ENCODE data around the gene SLC2A11.

- TF ChIP-seq RBM39 (optimal IDR thresholded peaks at IDR 0.05; ENCODE audit: low read depth, low read length) (no peak), NFRKB (IDR thresholded peaks at IDR 0.05; ENCODE audit: low read depth) (no peak), CREB1 (IDR thresholded peaks at IDR 0.05) (no peak), CREB1 (CRISPR knock-in tag; IDR thresholded peaks at IDR 0.05) (no peak), REST (IDR thresholded peaks at IDR 0.05; ENCODE audit: borderline replicate concordance) (no peak), REST (CRISPR knock-in tag; IDR thresholded peaks at IDR 0.05; ENCODE audit: low read depth) (no peak), MCM5 (IDR thresholded peaks at IDR 0.05; ENCODE audit: low read depth) (no peak), SPI1 (IDR thresholded peaks at IDR 0.05; ENCODE audit: borderline replicate concordance, low read depth, low read length) (no peak)
- TF ChIP-seq, protein P1, sequence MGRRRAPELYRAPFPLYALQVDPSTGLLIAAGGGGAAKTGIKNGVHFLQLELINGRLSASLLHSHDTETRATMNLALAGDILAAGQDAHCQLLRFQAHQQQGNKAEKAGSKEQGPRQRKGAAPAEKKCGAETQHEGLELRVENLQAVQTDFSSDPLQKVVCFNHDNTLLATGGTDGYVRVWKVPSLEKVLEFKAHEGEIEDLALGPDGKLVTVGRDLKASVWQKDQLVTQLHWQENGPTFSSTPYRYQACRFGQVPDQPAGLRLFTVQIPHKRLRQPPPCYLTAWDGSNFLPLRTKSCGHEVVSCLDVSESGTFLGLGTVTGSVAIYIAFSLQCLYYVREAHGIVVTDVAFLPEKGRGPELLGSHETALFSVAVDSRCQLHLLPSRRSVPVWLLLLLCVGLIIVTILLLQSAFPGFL (CRISPR knock-in tag; IDR thresholded peaks at IDR 0.05) = no peak
Observed at GRCh38 chr22:23815541-23816155, 42.0 kb upstream of the SLC2A11 start.
